Measurements from ENCODE around the gene TSC1. TPM values are rescaled to one million over a fixed set of nuclear protein-coding genes. Genes with fewer than 3 reads are reported as not detected.

TSC1 gene
- total RNA-seq, 1 donor from 2014 or later = 50.9 TPM

DNA sequence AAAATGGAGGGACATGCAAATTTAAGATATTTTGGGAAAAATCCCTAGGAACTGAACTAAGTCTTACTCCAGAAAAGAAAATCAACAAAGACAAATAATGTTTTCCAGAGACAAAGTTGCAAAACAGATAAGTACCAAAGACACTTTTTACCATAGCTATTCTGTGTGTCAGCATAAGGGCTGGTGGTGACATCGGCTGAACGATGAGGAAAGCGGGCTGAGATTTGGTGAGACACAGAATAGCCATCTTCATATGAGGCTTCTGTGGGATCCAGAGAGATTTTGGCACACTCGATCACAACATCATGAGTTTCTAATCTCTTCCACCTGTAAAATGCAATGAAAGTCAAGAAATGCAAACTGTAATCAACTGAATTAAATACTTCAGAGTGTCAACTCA, 32.3 kb downstream of the TSC1 start:
- intact Hi-C loops (cut with DNase I) = no loop called here
- peaks cover 84% of the 10 kb centered on the region for H3K36me3 ChIP-seq

DNA sequence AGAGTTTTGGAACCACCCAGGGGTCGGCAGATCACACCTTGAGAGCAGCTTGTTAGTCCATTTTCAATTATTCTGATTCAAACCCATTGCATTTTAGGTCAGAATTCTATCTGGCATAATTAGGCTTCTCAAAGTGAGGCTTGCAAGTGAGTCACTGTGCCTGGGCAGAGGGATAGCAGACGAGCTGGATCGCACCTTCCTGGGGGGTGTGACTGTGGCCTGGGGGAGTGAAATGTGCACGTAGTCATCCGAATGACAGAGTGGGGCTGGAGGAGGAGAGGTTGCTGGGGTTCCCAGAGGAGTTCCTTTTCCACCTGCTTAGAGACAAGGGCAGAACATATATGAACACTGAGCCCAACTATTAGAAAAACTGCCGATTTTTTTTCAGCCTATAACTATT, 34.0 kb downstream of the TSC1 start:
- TF ChIP-seq, protein P1, sequence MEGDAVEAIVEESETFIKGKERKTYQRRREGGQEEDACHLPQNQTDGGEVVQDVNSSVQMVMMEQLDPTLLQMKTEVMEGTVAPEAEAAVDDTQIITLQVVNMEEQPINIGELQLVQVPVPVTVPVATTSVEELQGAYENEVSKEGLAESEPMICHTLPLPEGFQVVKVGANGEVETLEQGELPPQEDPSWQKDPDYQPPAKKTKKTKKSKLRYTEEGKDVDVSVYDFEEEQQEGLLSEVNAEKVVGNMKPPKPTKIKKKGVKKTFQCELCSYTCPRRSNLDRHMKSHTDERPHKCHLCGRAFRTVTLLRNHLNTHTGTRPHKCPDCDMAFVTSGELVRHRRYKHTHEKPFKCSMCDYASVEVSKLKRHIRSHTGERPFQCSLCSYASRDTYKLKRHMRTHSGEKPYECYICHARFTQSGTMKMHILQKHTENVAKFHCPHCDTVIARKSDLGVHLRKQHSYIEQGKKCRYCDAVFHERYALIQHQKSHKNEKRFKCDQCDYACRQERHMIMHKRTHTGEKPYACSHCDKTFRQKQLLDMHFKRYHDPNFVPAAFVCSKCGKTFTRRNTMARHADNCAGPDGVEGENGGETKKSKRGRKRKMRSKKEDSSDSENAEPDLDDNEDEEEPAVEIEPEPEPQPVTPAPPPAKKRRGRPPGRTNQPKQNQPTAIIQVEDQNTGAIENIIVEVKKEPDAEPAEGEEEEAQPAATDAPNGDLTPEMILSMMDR (IDR thresholded peaks at IDR 0.05) = no peak
- ATAC-seq (no peak), DNase-seq (no peak)
- no peaks in the 10 kb centered on the region for H3K27me3 ChIP-seq (ENCODE audit: low read depth)
- no peaks in the 10 kb centered on the region for H3K4me1 ChIP-seq
- no peak overlapping the region for H3K27ac ChIP-seq
- H3K9me3 ChIP-seq = no peaks in the 10 kb centered on the region
- peaks cover 84% of the 10 kb centered on the region for H3K36me3 ChIP-seq
- intact Hi-C loops (cut with DNase I) = no loop called here
- H3K4me3 ChIP-seq = no peak overlapping the region

More for the DNA sequence above, 32.3 kb downstream of the TSC1 start:
- Histone ChIP-seq H3K27ac (no peak overlapping the region), H3K9me3 (no peaks in the 10 kb centered on the region), H3K4me1 (no peaks in the 10 kb centered on the region), H3K27me3 (ENCODE audit: low read depth) (no peaks in the 10 kb centered on the region), H3K4me3 (no peak overlapping the region)
- TF ChIP-seq, protein P1 (IDR thresholded peaks at IDR 0.05) = no peak
- ATAC-seq = no peak
- no peak for DNase-seq

DNA sequence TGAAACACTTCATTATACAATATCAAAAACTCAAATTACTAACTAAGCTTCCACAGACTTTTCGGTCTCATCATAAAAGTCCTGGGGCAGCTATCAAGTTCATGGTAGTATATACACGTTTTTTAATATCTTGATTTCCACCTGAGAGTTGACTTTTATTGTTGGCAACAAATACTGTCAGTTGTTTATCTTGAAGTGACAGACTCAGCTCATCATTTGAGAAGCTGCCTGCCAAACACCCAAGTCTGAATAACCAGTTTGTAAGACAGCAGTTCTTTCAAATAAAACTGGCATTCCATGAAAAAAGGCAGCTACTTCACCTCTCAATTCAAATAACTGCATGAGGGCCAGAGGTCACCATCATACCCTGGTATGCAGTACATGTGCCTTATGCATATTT, 35.1 kb downstream of the TSC1 start:
- no peaks in the 10 kb centered on the region for H3K9me3 ChIP-seq
- intact Hi-C loops (cut with DNase I) = no loop called here
- no peaks in the 10 kb centered on the region for H3K27me3 ChIP-seq (ENCODE audit: low read depth)
- peaks cover 84% of the 10 kb centered on the region for H3K36me3 ChIP-seq
- H3K4me3 ChIP-seq = no peak overlapping the region
- no peaks in the 10 kb centered on the region for H3K4me1 ChIP-seq
- H3K27ac ChIP-seq = no peak overlapping the region
- ATAC-seq (no peak), DNase-seq (no peak)
- TF ChIP-seq, protein P1 (IDR thresholded peaks at IDR 0.05) = no peak

DNA sequence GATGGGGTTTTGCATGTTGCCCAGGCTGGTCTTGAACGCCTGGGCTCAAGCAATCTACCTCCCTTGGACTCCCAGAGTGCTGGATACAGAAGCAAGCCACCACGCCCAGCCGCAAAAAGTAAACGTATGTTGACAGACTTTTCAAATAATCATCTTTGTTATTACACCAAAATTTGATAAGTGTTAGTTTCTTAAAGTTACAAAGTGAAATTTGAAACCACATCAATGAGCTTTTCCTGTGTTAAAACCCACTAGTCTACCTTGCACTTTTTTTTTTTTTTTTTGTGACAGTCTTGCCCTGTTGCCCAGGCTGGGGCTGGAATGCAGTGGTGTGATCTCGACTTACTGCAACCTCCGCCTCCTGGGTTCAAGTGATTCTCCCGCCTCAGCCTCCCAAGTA, 35.8 kb downstream of the TSC1 start:
- no peaks in the 10 kb centered on the region for H3K9me3 ChIP-seq
- H3K27ac ChIP-seq = no peak overlapping the region
- TF ChIP-seq, protein P1 (IDR thresholded peaks at IDR 0.05) = no peak
- H3K4me1 ChIP-seq = no peaks in the 10 kb centered on the region
- intact Hi-C loops (cut with DNase I) = no loop called here
- ATAC-seq (no peak), DNase-seq (no peak)
- H3K4me3 ChIP-seq = no peak overlapping the region
- no peaks in the 10 kb centered on the region for H3K27me3 ChIP-seq (ENCODE audit: low read depth)
- H3K36me3 ChIP-seq = peaks cover 86% of the 10 kb centered on the region

DNA sequence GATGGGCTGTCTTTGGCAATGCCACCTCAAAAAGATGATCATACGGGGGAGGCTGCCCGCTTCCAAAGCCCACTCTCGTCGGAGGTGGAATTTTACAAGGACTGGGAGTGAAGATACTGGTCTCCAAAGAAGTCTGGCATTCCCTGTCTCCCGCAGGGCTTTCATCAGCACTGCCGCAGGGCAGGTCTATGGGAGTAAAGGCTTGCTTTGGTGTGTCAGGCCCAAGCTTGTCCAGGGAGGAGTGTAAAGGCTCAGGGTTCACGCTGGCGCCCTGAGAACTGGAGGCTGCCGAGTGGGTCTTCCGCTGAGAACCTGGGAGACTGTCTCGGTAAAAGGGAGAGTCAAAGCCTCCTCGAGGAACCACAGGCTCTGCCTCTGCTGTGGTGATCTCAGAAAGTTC, 38.7 kb downstream of the TSC1 start:
- H3K4me3 ChIP-seq = no peak overlapping the region
- no peak overlapping the region for H3K27ac ChIP-seq
- H3K9me3 ChIP-seq = no peaks in the 10 kb centered on the region
- no peak for ATAC-seq
- DNase-seq = no peak
- intact Hi-C loops (cut with DNase I) = no loop called here
- H3K27me3 ChIP-seq (ENCODE audit: low read depth) = no peaks in the 10 kb centered on the region
- no peaks in the 10 kb centered on the region for H3K4me1 ChIP-seq
- H3K36me3 ChIP-seq = peaks cover 83% of the 10 kb centered on the region
- TF ChIP-seq, protein P1 (IDR thresholded peaks at IDR 0.05) = no peak
